K562 treated with DMSO at 1 percent for 12 hours (cell line): ENCODE data around the gene KRT39. TPM values are rescaled to one million over a fixed set of nuclear protein-coding genes. Genes with fewer than 3 reads are reported as not detected.

Source experiments
- total RNA-seq: library from RNA; unstranded; fragments of 300-600 nt; gene quantifications from 2 replicates; pipeline ENCODE4 v1.2.3, GENCODE V29; 2022; ENCODE audit not compliant: insufficient read depth

KRT39 gene
- not detected in 2 replicates for total RNA-seq

GRCh38 chr17:40966848-40967247 lies at the start of gene KRT39:
TSS of gene KRT39 (minus strand) at chr17:40966948. CDS start at chr17:40966856, 92 bp downstream.

GRCh38 chr17:41008811-41009210 lies 42.1 kb upstream of the KRT39 start, which contains the start of gene KRTAP3-1:
TSS of gene KRTAP3-1 (minus strand) at chr17:41009128. CDS start at chr17:41009074, 54 bp downstream.

GRCh38 chr17:40999563-40999962 lies 32.8 kb upstream of the KRT39 start, which contains the start of gene KRTAP3-2:
TSS of gene KRTAP3-2 (minus strand) at chr17:40999906. CDS start at chr17:40999853, 53 bp downstream.

GRCh38 chr17:40993839-40994238 lies 27.1 kb upstream of the KRT39 start, which contains the start of gene KRTAP3-3:
TSS of gene KRTAP3-3 (minus strand) at chr17:40994164. CDS start at chr17:40994097, 67 bp downstream.

GRCh38 chr17:40984226-40984625 lies 17.5 kb upstream of the KRT39 start, which contains the start of gene KRT40:
TSS of gene KRT40 (minus strand) at chr17:40984326. CDS start at chr17:40984273, 53 bp downstream.

GRCh38 chr17:40937384-40937819 lies 29.3 kb downstream of the KRT39 start, which contains the start of gene KRT23:
TSS of gene KRT23 (minus strand) at chr17:40937646. CDS start at chr17:40936603, 1,043 bp downstream.

Other genes with a start within 250 kb of the KRT39 start
- gene KRT25, start 211.6 kb downstream of the KRT39 start, total RNA-seq = not detected in 2 replicates
- not detected in 2 replicates for gene KRT26, start 194.7 kb downstream of the KRT39 start, total RNA-seq
- gene KRT27, start 184.4 kb downstream of the KRT39 start, total RNA-seq = not detected in 2 replicates
- gene KRT28, start 167.0 kb downstream of the KRT39 start, total RNA-seq = not detected in 2 replicates
- 75.7 and 82.5 TPM in 2 replicates for gene KRT10, start 144.3 kb downstream of the KRT39 start, total RNA-seq
- 4.0 and 9.9 TPM in 2 replicates for gene KRT12, start 99.7 kb downstream of the KRT39 start, total RNA-seq
- gene KRT20, start 81.7 kb downstream of the KRT39 start, total RNA-seq = not detected in 2 replicates
- gene KRT23, start 29.3 kb downstream of the KRT39 start, total RNA-seq = not detected in 2 replicates
- not detected in 2 replicates for gene KRT40, start 17.4 kb upstream of the KRT39 start, total RNA-seq
- not detected in 2 replicates for gene KRTAP3-3, start 27.2 kb upstream of the KRT39 start, total RNA-seq
- gene KRTAP3-2, start 33.0 kb upstream of the KRT39 start, total RNA-seq = not detected in 2 replicates
- gene KRTAP3-1, start 42.2 kb upstream of the KRT39 start, total RNA-seq = not detected in 2 replicates
- not detected in 2 replicates for gene KRTAP1-5, start 60.3 kb upstream of the KRT39 start, total RNA-seq
- not detected in 2 replicates for gene KRTAP1-4, start 63.2 kb upstream of the KRT39 start, total RNA-seq
- not detected in 2 replicates for gene KRTAP1-3, start 67.9 kb upstream of the KRT39 start, total RNA-seq
- not detected in 2 replicates for gene KRTAP1-1, start 74.5 kb upstream of the KRT39 start, total RNA-seq
- gene KRTAP2-1, start 80.4 kb upstream of the KRT39 start, total RNA-seq = not detected in 2 replicates
- not detected in 2 replicates for gene KRTAP2-2, start 88.3 kb upstream of the KRT39 start, total RNA-seq
- gene KRTAP2-3, start 93.2 kb upstream of the KRT39 start, total RNA-seq = not detected in 2 replicates
- gene KRTAP2-4, start 98.9 kb upstream of the KRT39 start, total RNA-seq = not detected in 2 replicates
- not detected in 2 replicates for gene KRTAP4-7, start 117.2 kb upstream of the KRT39 start, total RNA-seq
- gene KRTAP4-8, start 131.2 kb upstream of the KRT39 start, total RNA-seq = not detected in 2 replicates
- gene KRTAP4-16, start 135.3 kb upstream of the KRT39 start, total RNA-seq = not detected in 2 replicates
- gene KRTAP4-9, start 138.4 kb upstream of the KRT39 start, total RNA-seq = not detected in 2 replicates
- not detected in 2 replicates for gene KRTAP4-11, start 151.4 kb upstream of the KRT39 start, total RNA-seq
- gene KRTAP4-12, start 157.2 kb upstream of the KRT39 start, total RNA-seq = not detected in 2 replicates
- gene KRTAP4-6, start 173.6 kb upstream of the KRT39 start, total RNA-seq = not detected in 2 replicates
- gene KRTAP4-5, start 182.9 kb upstream of the KRT39 start, total RNA-seq = not detected in 2 replicates
- not detected in 2 replicates for gene KRTAP4-4, start 193.8 kb upstream of the KRT39 start, total RNA-seq
- gene KRTAP4-3, start 201.3 kb upstream of the KRT39 start, total RNA-seq = not detected in 2 replicates
- not detected in 2 replicates for gene KRTAP4-2, start 211.3 kb upstream of the KRT39 start, total RNA-seq
- gene KRTAP4-1, start 218.0 kb upstream of the KRT39 start, total RNA-seq = not detected in 2 replicates
- not detected in 2 replicates for gene KRTAP9-1, start 222.9 kb upstream of the KRT39 start, total RNA-seq